Measurements from ENCODE around the gene CEP83.

GRCh38 chr12:94434171-94434570 lies 25.5 kb downstream of the CEP83 start:
- TF ChIP-seq ELF4 (CRISPR knock-in tag; IDR thresholded peaks at IDR 0.05) (no peak), ZBED1 (IDR thresholded peaks at IDR 0.05) (no peak), MAZ (CRISPR knock-in tag; conservative IDR thresholded peaks at IDR 0.05 in 1 of 2, IDR thresholded peaks at IDR 0.05 in 1 of 2) (no peak)

All from K562 (cell line).